HepG2 (cell line): ENCODE data around the gene SCRN3. TPM values are rescaled to one million over a fixed set of nuclear protein-coding genes. Genes with fewer than 3 reads are reported as not detected.

Experiments
- BRD4 ChIP-seq: sonication (generic); formaldehyde crosslinking; IDR thresholded peaks from 2 replicates; pipeline ENCODE4 v1.4.0; 2020; ENCODE audit warnings: missing genetic modification reagents
- CCDC6 ChIP-seq: sonication (generic); formaldehyde crosslinking; IDR thresholded peaks from 2 replicates; pipeline ENCODE4 v1.8.1; 2022; ENCODE audit warnings: mild to moderate bottlenecking, missing genetic modification reagents, moderate library complexity
- CHD4 ChIP-seq: fragments of 200-600 bp; sonication (generic); IDR thresholded peaks from 2 replicates; pipeline ENCODE4 v1.7.0; 2017; ENCODE audit warnings: mild to moderate bottlenecking, low read length, borderline replicate concordance
- E2F1 ChIP-seq: sonication (generic); formaldehyde crosslinking; IDR thresholded peaks from 2 replicates; pipeline ENCODE4 v1.5.0; 2020; ENCODE audit warnings: missing genetic modification reagents
- IKZF1 ChIP-seq: fragments of 450-650 bp; IDR thresholded peaks from 2 replicates; pipeline ENCODE4 v1.7.1; 2016
- MAF1 ChIP-seq: sonication (generic); formaldehyde crosslinking; IDR thresholded peaks from 2 replicates; pipeline ENCODE4 v1.5.0; 2020; ENCODE audit warnings: missing genetic modification reagents, borderline replicate concordance
- MTA1 ChIP-seq: sonication (generic); formaldehyde crosslinking; IDR thresholded peaks from 2 replicates; pipeline ENCODE4 v1.4.0; 2020; ENCODE audit warnings: missing genetic modification reagents, mild to moderate bottlenecking, borderline replicate concordance
- PHF21A ChIP-seq: sonication (generic); formaldehyde crosslinking; IDR thresholded peaks from 2 replicates; pipeline ENCODE4 v1.5.0; 2020; ENCODE audit warnings: mild to moderate bottlenecking, missing genetic modification reagents
- RBAK ChIP-seq: sonication (generic); formaldehyde crosslinking; IDR thresholded peaks from 2 replicates; pipeline ENCODE4 v1.5.1; 2020; ENCODE audit warnings: mild to moderate bottlenecking, missing genetic modification reagents
- SALL1 ChIP-seq: sonication (generic); formaldehyde crosslinking; IDR thresholded peaks from 2 replicates; pipeline ENCODE4 v1.8.0; 2022; ENCODE audit warnings: mild to moderate bottlenecking, missing genetic modification reagents
- SIN3A ChIP-seq: IDR thresholded peaks from 2 replicates; pipeline ENCODE4 v1.6.1; 2011; ENCODE audit warnings: low read depth, mild to moderate bottlenecking, control low read depth, low read length, borderline replicate concordance
- ZEB1 ChIP-seq: IDR thresholded peaks from 2 replicates; pipeline ENCODE4 v1.6.1; 2012; ENCODE audit warnings: mild to moderate bottlenecking, low read depth, inconsistent platforms; ENCODE audit not compliant: insufficient replicate concordance
- ZNF121 ChIP-seq: sonication (generic); formaldehyde crosslinking; IDR thresholded peaks from 2 replicates; pipeline ENCODE4 v1.5.0; 2020; ENCODE audit warnings: mild to moderate bottlenecking, missing genetic modification reagents
- ZNF136 ChIP-seq: sonication (generic); formaldehyde crosslinking; IDR thresholded peaks from 2 replicates; pipeline ENCODE4 v1.8.1; 2022; ENCODE audit warnings: low read depth, mild to moderate bottlenecking, moderate library complexity, missing genetic modification reagents
- ZNF263 ChIP-seq: sonication (generic); formaldehyde crosslinking; IDR thresholded peaks from 2 replicates; pipeline ENCODE4 v1.4.0; 2020; ENCODE audit warnings: missing genetic modification reagents
- ZNF501 ChIP-seq: sonication (generic); formaldehyde crosslinking; IDR thresholded peaks from 2 replicates; pipeline ENCODE4 v1.5.1; 2020; ENCODE audit warnings: mild to moderate bottlenecking, moderate library complexity, missing genetic modification reagents
- ZNF512 ChIP-seq: sonication (generic); formaldehyde crosslinking; IDR thresholded peaks from 2 replicates; pipeline ENCODE4 v1.4.0; 2020; ENCODE audit warnings: mild to moderate bottlenecking, missing genetic modification reagents
- ZNF777 ChIP-seq: sonication (generic); formaldehyde crosslinking; IDR thresholded peaks from 2 replicates; pipeline ENCODE4 v1.4.0; 2020; ENCODE audit warnings: missing genetic modification reagents
- ZNF781 ChIP-seq: sonication (generic); formaldehyde crosslinking; IDR thresholded peaks from 2 replicates; pipeline ENCODE4 v1.5.1; 2020; ENCODE audit warnings: borderline replicate concordance, mild to moderate bottlenecking, missing genetic modification reagents; ENCODE audit errors: not compliant biosample characterization
- polyA plus RNA-seq, 8 experiments: library from polyadenylated mRNA; depleted of rRNA in 3 of 8; stranded (reverse) in 7 of 8; unstranded in 1 of 8; fragments of >200 nt; fragmentation: Illumina TruSeq in 4 of 8; extraction: Trizol in 4 of 8; gene quantifications; 2 replicates each; pipeline versions ENCODE4 v1.2.1 to v1.2.3, GENCODE V29; 2011 to 2016; ENCODE audit warnings: low read depth in 4 of 8, missing spikeins in 1 of 8, mixed read lengths in 1 of 8; ENCODE audit not compliant: insufficient read depth in 1 of 8
- total RNA-seq, 5 experiments: library from RNA; depleted of rRNA; stranded (reverse); fragments of >200 nt; fragmentation: Illumina TruSeq; extraction: Trizol; gene quantifications; 2 replicates each; pipeline ENCODE4 v1.2.3, GENCODE V29; 2016; ENCODE audit warnings: low read depth in 1 of 5

Gene SCRN3
- total and polyA plus RNA-seq, 2 of the 13 experiments (the other 11 are each of a cell fraction or from before 2014, with no cell fraction given): 6.6 to 11.3 TPM

GRCh38 chr2:174395969-174396630, 570 bp downstream of the SCRN3 start (continued):
- TF ChIP-seq ZNF781 (CRISPR knock-in tag) (no peak), E2F1 (0 out of 2 replicates have a peak, but pooled peaks have one; percentile 4), CCDC6 (CRISPR knock-in tag) (no peak), BRD4 (CRISPR knock-in tag) (0 out of 2 replicates have a peak, but pooled peaks have one; percentile 17), ZNF512 (CRISPR knock-in tag) (0 out of 2 replicates have a peak, but pooled peaks have one; percentile 35), ZEB1 (peak; percentile 0), ZNF263 (CRISPR knock-in tag) (no peak), ZNF777 (0 out of 2 replicates have a peak, but pooled peaks have one; percentile 11), MTA1 (CRISPR knock-in tag) (no peak), MAF1 (CRISPR knock-in tag) (no peak), RBAK (CRISPR knock-in tag) (0 out of 2 replicates have a peak, but pooled peaks have one; percentile 10), SIN3A (peak; percentile 11; the same call in 1 of the 2 replicates), ZNF136 (no peak), PHF21A (CRISPR knock-in tag) (0 out of 2 replicates have a peak, but pooled peaks have one; percentile 11), CHD4 (peak; percentile 40; the same call in 1 of the 2 replicates), SALL1 (CRISPR knock-in tag) (0 out of 2 replicates have a peak, but pooled peaks have one; percentile 26), ZNF121 (CRISPR knock-in tag) (0 out of 2 replicates have a peak, but pooled peaks have one; percentile 5), IKZF1 (no peak), ZNF501 (CRISPR knock-in tag) (peak; percentile 18)
